ENCODE results near the gene EIF2B2. TPM values are rescaled to one million over a fixed set of nuclear protein-coding genes. Genes with fewer than 3 reads are reported as not detected.

EIF2B2 gene
- total RNA-seq, 2 donors from 2014 or later, result 35.0 to 41.6 TPM

- Mint-ChIP-seq H3K9me3 (no peaks in the 10 kb centered on the region), H3K4me1 (no peaks in the 10 kb centered on the region), H3K27ac (no peak overlapping the region), H3K4me3 (no peak overlapping the region), H3K27me3 (ENCODE audit: insufficient read depth) (no peaks in the 10 kb centered on the region), H3K36me3 (ENCODE audit: low read depth) (peaks cover 31% of the 10 kb centered on the region)
- Histone ChIP-seq H3K9ac (ENCODE audit: extremely low read depth, low read length, poor library complexity, severe bottlenecking) (no peak overlapping the region), H3K4me3 (ENCODE audit: low read length) (no peak overlapping the region), H3K9me3 (ENCODE audit: control insufficient read depth, low read length) (no peaks in the 10 kb centered on the region), H3K27ac (ENCODE audit: low read depth, low read length) (no peak overlapping the region), H3K27me3 (ENCODE audit: control insufficient read depth, insufficient read depth, low read length, poor library complexity, severe bottlenecking) (no peaks in the 10 kb centered on the region), H3K36me3 (ENCODE audit: control insufficient read depth, insufficient read depth, low read length) (peaks cover 44% of the 10 kb centered on the region), H3K4me1 (ENCODE audit: control insufficient read depth, insufficient read depth, low read length) (no peaks in the 10 kb centered on the region)
- DNase-seq, result no peak
- WGBS, 2 experiments (ENCODE audit: insufficient coverage in 1 of 2, insufficient read length in 1 of 2), result 71% methylated on average over 1 of the region's 1 CpG; no CpG with 5 or more reads in 1 of the 2 experiments
- no peak for TF ChIP-seq CTCF (conservative IDR thresholded peaks at IDR 0.05)
These were observed 20.4 kb downstream of the EIF2B2 start for GRCh38 chr14:75023108-75023507.

GRCh38 chr14:75025082-75025481 lies 22.4 kb downstream of the EIF2B2 start:
- Histone ChIP-seq H3K36me3 (ENCODE audit: control insufficient read depth, insufficient read depth, low read length) (peaks cover 38% of the 10 kb centered on the region), H3K27ac (ENCODE audit: low read depth, low read length) (no peak overlapping the region), H3K9me3 (ENCODE audit: control insufficient read depth, low read length) (no peaks in the 10 kb centered on the region), H3K27me3 (ENCODE audit: control insufficient read depth, insufficient read depth, low read length, poor library complexity, severe bottlenecking) (no peaks in the 10 kb centered on the region), H3K4me3 (ENCODE audit: low read length) (no peak overlapping the region), H3K9ac (ENCODE audit: extremely low read depth, low read length, poor library complexity, severe bottlenecking) (no peak overlapping the region), H3K4me1 (ENCODE audit: control insufficient read depth, insufficient read depth, low read length) (no peaks in the 10 kb centered on the region)
- Mint-ChIP-seq H3K4me3 (no peak overlapping the region), H3K36me3 (ENCODE audit: low read depth) (peaks cover 27% of the 10 kb centered on the region), H3K27ac (no peak overlapping the region), H3K4me1 (no peaks in the 10 kb centered on the region), H3K9me3 (no peaks in the 10 kb centered on the region), H3K27me3 (ENCODE audit: insufficient read depth) (no peaks in the 10 kb centered on the region)
- DNase-seq, result no peak
- 90 to 91% methylated on average over 3 to 4 of the region's 4 CpGs for WGBS, 2 experiments (ENCODE audit: insufficient coverage in 1 of 2, insufficient read length in 1 of 2)
- TF ChIP-seq CTCF (conservative IDR thresholded peaks at IDR 0.05), result no peak

- Histone ChIP-seq H3K27ac (ENCODE audit: low read depth, low read length) (no peak overlapping the region), H3K27me3 (ENCODE audit: control insufficient read depth, insufficient read depth, low read length, poor library complexity, severe bottlenecking) (no peaks in the 10 kb centered on the region), H3K4me3 (ENCODE audit: low read length) (no peak overlapping the region), H3K4me1 (ENCODE audit: control insufficient read depth, insufficient read depth, low read length) (no peaks in the 10 kb centered on the region), H3K9ac (ENCODE audit: extremely low read depth, low read length, poor library complexity, severe bottlenecking) (no peak overlapping the region), H3K9me3 (ENCODE audit: control insufficient read depth, low read length) (no peaks in the 10 kb centered on the region), H3K36me3 (ENCODE audit: control insufficient read depth, insufficient read depth, low read length) (peaks cover 42% of the 10 kb centered on the region)
- Mint-ChIP-seq H3K27me3 (ENCODE audit: insufficient read depth) (no peaks in the 10 kb centered on the region), H3K4me3 (no peak overlapping the region), H3K4me1 (peaks cover 3% of the 10 kb centered on the region), H3K9me3 (no peaks in the 10 kb centered on the region), H3K27ac (no peak overlapping the region), H3K36me3 (ENCODE audit: low read depth) (peaks cover 30% of the 10 kb centered on the region)
- no peak for TF ChIP-seq CTCF (conservative IDR thresholded peaks at IDR 0.05)
- DNase-seq, result no peak
- WGBS, 2 experiments (ENCODE audit: insufficient coverage in 1 of 2, insufficient read length in 1 of 2), result 93 to 95% methylated on average over 1 to 2 of the region's 2 CpGs
These were observed 23.2 kb downstream of the EIF2B2 start for GRCh38 chr14:75025876-75026275.
